D721Med (cell line): ENCODE data around the gene SORCS2.

Experiments
- DNase-seq: peaks from one replicate; pipeline ENCODE4 v3.0.0; 2011; ENCODE audit warnings: low spot score; ENCODE audit not compliant: insufficient read length
- FAIRE-seq: peaks from 2 replicates; lab custom pipeline; 2011; peaks lifted over from hg19 to GRCh38; lab: Jason Lieb, UNC
- TF ChIP-seq, protein P1 (sequence below): IDR thresholded peaks from 2 replicates; pipeline ENCODE4 v1.5.1; 2012; ENCODE audit warnings: mild to moderate bottlenecking, control low read depth; ENCODE audit not compliant: insufficient read depth; ENCODE audit errors: missing control alignments

The SORCS2 gene

GRCh38 chr4:7788694-7789425, 596.5 kb downstream of the SORCS2 start:
- TF ChIP-seq, protein P1, sequence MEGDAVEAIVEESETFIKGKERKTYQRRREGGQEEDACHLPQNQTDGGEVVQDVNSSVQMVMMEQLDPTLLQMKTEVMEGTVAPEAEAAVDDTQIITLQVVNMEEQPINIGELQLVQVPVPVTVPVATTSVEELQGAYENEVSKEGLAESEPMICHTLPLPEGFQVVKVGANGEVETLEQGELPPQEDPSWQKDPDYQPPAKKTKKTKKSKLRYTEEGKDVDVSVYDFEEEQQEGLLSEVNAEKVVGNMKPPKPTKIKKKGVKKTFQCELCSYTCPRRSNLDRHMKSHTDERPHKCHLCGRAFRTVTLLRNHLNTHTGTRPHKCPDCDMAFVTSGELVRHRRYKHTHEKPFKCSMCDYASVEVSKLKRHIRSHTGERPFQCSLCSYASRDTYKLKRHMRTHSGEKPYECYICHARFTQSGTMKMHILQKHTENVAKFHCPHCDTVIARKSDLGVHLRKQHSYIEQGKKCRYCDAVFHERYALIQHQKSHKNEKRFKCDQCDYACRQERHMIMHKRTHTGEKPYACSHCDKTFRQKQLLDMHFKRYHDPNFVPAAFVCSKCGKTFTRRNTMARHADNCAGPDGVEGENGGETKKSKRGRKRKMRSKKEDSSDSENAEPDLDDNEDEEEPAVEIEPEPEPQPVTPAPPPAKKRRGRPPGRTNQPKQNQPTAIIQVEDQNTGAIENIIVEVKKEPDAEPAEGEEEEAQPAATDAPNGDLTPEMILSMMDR = no peak
- no peak for DNase-seq
- no peak for FAIRE-seq

DNA sequence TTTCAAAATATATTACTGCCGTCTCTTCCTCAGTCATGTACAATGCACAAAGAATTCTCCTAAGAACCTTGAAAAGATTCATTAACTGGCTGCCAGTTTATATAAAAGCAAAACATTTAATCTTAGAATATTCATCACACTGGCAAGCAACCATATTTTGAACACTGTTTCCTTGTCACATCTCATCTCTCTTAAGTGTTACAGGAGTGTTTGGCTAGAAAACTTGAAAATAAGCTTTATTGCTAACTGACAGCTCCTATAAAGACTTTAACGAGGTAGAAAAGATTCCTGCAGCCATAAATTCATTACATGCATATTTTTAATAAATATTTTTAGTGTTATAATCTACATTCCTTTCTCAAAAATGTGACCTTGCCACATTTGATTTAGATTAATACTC, 597.7 kb downstream of the SORCS2 start:
- DNase-seq (no peak), FAIRE-seq (no peak)
- TF ChIP-seq, protein P1 = no peak

DNA sequence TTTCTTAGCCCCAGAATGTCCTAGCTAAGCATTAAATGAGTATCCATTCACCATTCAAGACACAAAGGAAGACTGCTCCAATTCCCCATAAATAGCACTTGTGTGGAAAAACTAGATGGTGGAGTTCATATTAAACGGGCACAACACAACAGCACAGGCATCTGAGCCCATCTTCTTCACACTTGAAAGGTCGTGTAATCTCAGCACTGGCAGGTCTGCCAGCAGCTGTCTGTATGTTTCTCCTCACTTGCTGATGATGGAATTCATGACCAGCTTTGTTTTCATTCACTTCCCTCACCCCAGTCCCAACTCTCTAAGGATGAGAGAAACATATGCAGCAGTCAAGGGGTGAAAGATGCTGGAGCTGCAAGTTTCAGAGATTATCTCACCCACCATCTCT, 598.7 kb downstream of the SORCS2 start:
- DNase-seq (no peak), FAIRE-seq (no peak)
- TF ChIP-seq, protein P1 = no peak
